Glutamatergic neuron (in vitro differentiated cells): ENCODE data around the gene HIC1. TPM values are rescaled to one million over a fixed set of nuclear protein-coding genes. Genes with fewer than 3 reads are reported as not detected.

ENCODE experiments used
- DNase-seq: peaks from one replicate; pipeline ENCODE4 v3.0.0; 2022
- H3K27ac Mint-ChIP-seq: one replicate; pipeline ENCODE4 v1.8.0; 2020; ENCODE audit warnings: mild to moderate bottlenecking, mixed read lengths, inconsistent platforms; ENCODE audit not compliant: unreplicated experiment
- H3K27me3 Mint-ChIP-seq: one replicate; pipeline ENCODE4 v1.8.0; 2020; ENCODE audit warnings: mild to moderate bottlenecking, moderate library complexity, mixed read lengths, inconsistent platforms; ENCODE audit not compliant: unreplicated experiment
- H3K36me3 Mint-ChIP-seq: one replicate; pipeline ENCODE4 v1.8.0; 2020; ENCODE audit warnings: mild to moderate bottlenecking, mixed read lengths, inconsistent platforms; ENCODE audit not compliant: unreplicated experiment
- H3K4me1 Mint-ChIP-seq: one replicate; pipeline ENCODE4 v1.8.0; 2020; ENCODE audit warnings: mild to moderate bottlenecking, low read depth, mixed read lengths, inconsistent platforms; ENCODE audit not compliant: unreplicated experiment
- H3K4me3 Mint-ChIP-seq: one replicate; pipeline ENCODE4 v1.8.0; 2020; ENCODE audit warnings: mild to moderate bottlenecking, mixed read lengths, inconsistent platforms; ENCODE audit not compliant: unreplicated experiment
- H3K9me3 Mint-ChIP-seq: one replicate; pipeline ENCODE4 v1.8.0; 2020; ENCODE audit warnings: mild to moderate bottlenecking, moderate library complexity, mixed read lengths, inconsistent platforms; ENCODE audit not compliant: unreplicated experiment
- CTCF ChIP-seq: fragments of 200-600 bp; sonication (generic); IDR thresholded peaks from one replicate; pipeline ENCODE4 v1.5.0; 2021; ENCODE audit not compliant: partially characterized antibody, unreplicated experiment
- total RNA-seq: library from RNA; stranded (reverse); fragmentation: NEBNext Ultra II Directional; extraction: Animal tissue kit (Norgen Biotek cat#: 25700); gene quantifications from one replicate; pipeline ENCODE4 v1.2.1, GENCODE V29; 2021; ENCODE audit not compliant: unreplicated experiment

Gene HIC1
- total RNA-seq, 1 donor from 2014 or later: 2.5 TPM

- peaks cover 5% of the 10 kb centered on the region for H3K36me3 Mint-ChIP-seq
- DNase-seq: no peak
- TF ChIP-seq CTCF: no peak
- peaks cover 11% of the 10 kb centered on the region for H3K9me3 Mint-ChIP-seq
- peaks cover 35% of the 10 kb centered on the region for H3K4me1 Mint-ChIP-seq
- no peak overlapping the region for H3K4me3 Mint-ChIP-seq
- peak overlapping the region; percentile 91 for H3K27ac Mint-ChIP-seq
- peaks cover 17% of the 10 kb centered on the region for H3K27me3 Mint-ChIP-seq
Observed at GRCh38 chr17:2075336-2076086, 20.6 kb downstream of the HIC1 start.

GRCh38 chr17:2076087-2076984 is 21.4 kb downstream of the HIC1 start:
- no peak for TF ChIP-seq CTCF
- H3K4me3 Mint-ChIP-seq: peak overlapping the region; percentile 57
- peak overlapping the region; percentile 91 for H3K27ac Mint-ChIP-seq
- peaks cover 5% of the 10 kb centered on the region for H3K36me3 Mint-ChIP-seq
- H3K9me3 Mint-ChIP-seq: peaks cover 11% of the 10 kb centered on the region
- H3K4me1 Mint-ChIP-seq: peaks cover 30% of the 10 kb centered on the region
- no peak for DNase-seq
- H3K27me3 Mint-ChIP-seq: peaks cover 13% of the 10 kb centered on the region

- peaks cover 5% of the 10 kb centered on the region for H3K36me3 Mint-ChIP-seq
- H3K27me3 Mint-ChIP-seq: peaks cover 13% of the 10 kb centered on the region
- H3K4me3 Mint-ChIP-seq: peak overlapping the region; percentile 55
- peak overlapping the region; percentile 91 for H3K27ac Mint-ChIP-seq
- peaks cover 34% of the 10 kb centered on the region for H3K4me1 Mint-ChIP-seq
- peaks cover 11% of the 10 kb centered on the region for H3K9me3 Mint-ChIP-seq
- no peak for TF ChIP-seq CTCF
- no peak for DNase-seq
Observed at GRCh38 chr17:2077040-2077439, 22.1 kb downstream of the HIC1 start.

GRCh38 chr17:2081564-2081963 is 26.7 kb downstream of the HIC1 start:
- H3K4me3 Mint-ChIP-seq: peak overlapping the region; percentile 50
- peaks cover 5% of the 10 kb centered on the region for H3K36me3 Mint-ChIP-seq
- peaks cover 3% of the 10 kb centered on the region for H3K27me3 Mint-ChIP-seq
- no peak for DNase-seq
- H3K9me3 Mint-ChIP-seq: peaks cover 7% of the 10 kb centered on the region
- peaks cover 46% of the 10 kb centered on the region for H3K4me1 Mint-ChIP-seq
- H3K27ac Mint-ChIP-seq: peak overlapping the region; percentile 60
- TF ChIP-seq CTCF: no peak
